GDM1 (cell line): ENCODE data around the gene DNAL1.
A peak's percentile ranks its signal among the peaks of the same experiment; 100 is the strongest.
"Not testable (repeated sequence)": the region's sequence is repeated elsewhere in the genome, so short reads cannot be mapped to it uniquely, and the experiment has no call there.

Experiments used
- DNase-seq: peaks from one replicate; lab custom pipeline; 2025; lab: John Stamatoyannopoulos, UW

DNAL1 gene

DNA sequence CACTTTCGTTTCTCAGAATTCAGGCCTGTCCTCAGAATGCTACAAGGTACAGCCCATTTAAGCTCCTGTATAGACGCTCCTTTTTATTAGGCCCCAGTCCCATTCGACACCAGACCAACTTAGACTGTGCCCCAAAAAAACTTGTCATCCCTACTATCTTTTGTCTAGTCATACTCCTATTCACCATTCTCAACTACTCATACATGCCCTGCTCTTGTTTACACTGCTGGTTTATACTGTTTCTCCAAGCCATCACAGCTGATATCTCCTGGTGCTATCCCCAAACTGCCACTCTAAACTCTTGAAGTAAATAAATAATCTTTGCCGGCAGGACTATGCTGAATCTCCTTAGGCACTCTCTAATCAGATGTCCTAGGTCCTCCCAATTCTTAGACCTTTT lies 63.3 kb downstream of the DNAL1 start:
- DNase-seq, result not testable (repeated sequence)

DNA sequence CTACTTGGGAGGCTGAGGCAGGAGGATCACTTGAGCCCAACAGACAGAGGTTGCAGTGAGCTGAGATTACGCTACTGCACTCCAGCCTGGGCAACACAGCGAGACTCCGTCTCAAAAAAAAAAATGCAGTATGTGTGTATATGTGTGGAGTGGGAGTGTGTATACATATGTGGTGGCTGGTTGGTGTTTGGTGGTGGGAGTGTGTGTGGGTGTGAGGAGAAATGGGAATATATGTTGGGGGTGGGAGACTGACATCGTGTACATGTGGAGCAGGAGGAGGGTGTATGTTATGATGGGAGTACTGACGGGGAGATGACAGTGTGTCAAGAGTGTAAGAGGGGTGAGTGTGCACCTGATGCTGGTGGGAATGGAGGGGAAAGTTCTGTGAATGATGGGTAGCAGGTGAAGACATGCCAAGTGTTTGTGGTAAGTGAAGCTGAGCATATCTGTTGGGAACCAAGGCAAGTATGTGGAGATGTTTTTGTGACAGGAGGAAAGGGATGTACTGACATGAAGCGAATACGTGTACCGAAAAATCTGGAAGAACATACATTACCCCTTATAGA lies 65.2 kb downstream of the DNAL1 start:
- no peak for DNase-seq

DNA sequence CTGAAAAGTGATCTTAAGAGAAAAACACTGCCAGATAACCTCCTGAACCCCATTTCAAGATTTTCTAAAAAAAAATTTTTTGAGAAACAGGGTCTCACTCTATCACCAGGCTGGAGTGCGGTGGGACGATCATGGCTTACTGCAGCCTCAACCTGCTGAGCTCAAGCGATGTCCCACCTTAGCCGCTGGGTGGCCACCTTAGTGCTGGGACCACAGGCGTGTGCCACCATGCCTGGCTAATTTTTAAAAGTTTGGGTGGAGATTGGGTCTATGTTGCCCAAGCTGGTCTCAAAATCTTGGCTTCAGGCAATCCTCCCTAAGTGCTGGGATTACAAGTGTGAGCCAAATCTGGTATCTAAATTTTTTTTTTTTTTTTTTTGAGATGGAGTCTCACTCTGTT lies 66.0 kb downstream of the DNAL1 start:
- no peak for DNase-seq

DNA sequence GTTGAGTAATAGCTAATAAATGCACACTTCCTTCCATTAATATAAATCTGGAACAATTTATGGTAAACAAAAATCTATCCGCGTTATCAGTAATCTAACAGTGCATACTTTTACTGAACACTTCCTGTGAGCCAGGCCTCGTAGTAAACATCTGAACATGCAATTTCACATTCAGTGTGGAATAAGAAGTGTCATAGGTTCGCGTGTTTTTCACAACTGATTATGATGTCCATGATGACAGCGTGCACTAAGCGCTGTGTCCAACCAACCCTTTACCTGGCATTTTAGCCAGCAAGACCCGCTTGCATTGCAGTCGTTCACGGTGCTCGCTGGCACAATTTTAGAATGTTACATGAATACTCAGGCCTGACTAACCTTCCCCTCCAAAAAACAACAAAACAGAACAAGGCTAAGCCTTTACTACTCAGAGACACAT lies 67.3 kb downstream of the DNAL1 start:
- DNase-seq, result no peak

DNA sequence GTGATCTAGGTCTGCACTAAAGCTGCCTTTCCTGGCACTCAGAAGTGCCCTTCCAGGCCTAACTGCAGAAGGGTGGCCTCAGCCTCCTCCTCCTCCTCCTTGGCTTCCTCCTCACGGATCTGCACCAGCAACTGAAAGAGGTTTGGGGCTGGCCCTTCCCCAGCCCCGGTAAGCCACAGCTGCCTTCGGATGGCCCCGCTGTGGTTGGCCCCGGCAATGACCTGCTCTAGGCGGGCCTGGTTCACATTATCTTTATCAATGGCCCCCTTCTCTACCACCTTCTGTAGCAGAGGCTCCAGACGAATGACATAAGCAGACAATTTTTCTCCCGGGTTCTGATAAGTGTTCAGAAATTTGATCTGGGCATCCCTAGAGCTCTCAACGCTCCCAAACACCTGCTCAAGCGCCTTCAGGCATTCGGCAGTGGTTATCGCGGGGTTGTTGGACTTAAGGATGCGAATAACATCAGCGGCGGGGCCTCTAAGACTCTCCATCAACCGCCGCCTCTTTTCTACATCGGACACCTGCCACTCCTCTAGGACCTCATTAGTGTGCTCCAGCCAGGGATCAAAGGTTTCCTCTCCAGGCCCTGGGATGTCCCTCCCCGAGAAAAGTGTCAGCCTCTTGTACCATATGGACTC lies 67.9 kb downstream of the DNAL1 start:
- no peak for DNase-seq

DNA sequence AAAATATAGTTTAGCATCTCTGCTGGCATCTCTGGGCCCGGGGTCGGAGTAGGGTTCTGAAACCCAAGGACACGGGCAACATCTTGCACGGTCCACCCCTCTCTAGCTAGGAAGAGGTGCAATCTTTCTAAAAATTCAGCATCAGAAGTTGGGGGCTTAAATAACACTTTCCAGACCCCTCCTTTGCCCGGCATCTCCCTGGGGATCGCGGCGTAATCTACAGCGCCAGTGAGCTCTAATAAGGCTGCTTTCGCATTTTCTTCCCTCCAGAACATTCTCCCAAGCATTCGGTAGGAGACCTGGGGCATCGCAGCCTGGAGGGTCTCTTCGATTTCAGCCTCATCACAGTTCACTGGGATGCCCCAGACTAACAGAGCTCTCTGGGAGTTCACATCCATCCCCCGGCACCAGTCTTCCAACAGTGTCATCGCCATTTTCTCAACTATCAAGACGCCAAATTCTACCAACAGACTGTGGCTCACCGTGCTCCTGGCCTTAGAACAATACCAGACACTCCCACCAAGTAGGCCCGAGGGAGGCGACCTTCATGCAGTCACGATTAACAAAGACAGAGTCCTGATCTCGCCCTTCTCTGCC lies 68.5 kb downstream of the DNAL1 start:
- DNase-seq, result no peak

DNA sequence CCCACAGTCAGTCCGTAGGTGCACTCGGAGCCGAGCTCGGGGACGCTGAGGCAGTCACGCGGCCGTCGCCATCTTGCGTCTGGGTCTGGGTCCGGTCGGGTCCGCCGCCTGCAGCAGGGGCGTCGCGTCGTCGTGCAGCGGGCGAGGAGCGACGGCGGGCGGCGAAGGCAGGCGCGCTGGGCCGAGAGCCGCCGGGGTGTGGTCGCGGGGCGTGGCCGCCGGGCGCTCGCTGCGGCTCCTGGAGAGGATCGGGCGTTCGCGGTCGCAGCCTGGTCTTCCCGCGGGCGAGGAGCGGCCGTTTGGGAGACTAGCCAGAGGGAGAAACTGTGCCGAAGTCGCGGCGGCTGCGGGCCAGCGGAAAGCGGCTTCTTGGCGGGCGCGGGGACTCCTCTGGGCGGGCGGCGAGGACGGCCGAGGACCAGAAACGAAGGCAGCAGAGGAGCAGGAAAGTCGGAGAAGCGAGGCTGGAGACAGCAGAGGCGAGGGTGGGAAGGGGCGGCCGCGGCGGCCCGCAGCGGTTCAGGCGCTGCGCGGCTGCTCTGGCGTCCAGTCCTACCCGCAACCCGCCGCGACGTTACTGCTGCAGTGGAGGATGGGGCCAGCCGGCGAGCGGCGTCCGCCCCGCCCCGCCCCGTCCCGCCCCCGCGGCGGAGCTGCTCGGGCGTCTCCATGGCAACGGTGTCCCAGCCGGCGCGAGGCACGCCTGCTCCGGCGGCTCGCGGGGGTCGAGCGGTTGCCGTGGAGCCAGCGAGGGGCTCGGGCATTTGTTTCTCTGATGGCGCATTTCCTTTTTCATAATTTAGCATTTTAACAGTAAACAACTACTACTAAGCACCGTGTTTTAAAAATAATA lies 69.2 kb downstream of the DNAL1 start, which contains the start of gene PNMA1:
Gene PNMA1 (minus strand): TSS at position 582 of the 853 bp plus-strand sequence. CDS start 745 bp downstream, outside the sequence.
- DNase-seq, result peak; percentile 74

DNA sequence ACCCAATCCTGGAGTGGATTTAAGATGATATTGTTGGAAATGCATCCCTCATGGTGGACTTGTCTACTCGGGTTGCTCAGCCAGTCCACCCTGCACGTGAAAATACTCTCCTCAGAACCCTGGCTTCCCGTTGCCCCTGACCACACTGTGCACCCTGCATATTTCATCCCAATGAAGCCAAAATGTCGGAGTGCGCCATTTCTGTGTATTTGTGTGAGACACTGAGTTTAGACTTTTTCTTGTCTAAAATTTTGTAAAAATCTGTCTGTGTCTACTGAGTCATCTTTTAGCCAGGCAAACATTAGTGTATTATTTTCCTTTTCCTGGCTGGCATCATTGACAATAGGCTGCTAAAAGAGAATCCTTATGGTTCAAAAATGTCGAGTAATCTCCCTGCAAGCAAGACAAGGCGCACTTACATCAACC lies 69.9 kb downstream of the DNAL1 start:
- DNase-seq, result no peak

DNA sequence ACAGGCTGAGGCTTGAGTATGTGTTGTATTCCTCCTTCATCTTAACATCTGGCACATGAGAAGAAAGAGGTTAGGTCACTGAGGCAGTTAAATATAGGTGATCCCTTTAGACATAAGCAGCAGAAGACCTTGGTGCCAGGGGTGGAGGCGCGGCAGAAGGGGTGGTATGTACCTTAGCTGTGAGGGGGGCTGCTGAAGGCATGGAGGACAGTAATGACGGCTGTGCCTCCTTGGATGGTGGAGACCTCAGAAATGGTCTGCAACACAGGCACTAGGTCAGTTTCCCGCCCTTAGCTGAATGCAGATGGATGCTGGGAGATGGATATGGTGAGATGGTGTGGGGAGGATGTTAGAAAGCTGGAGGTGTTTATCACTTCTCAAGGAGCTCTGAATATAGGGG lies 70.9 kb downstream of the DNAL1 start:
- no peak for DNase-seq

DNA sequence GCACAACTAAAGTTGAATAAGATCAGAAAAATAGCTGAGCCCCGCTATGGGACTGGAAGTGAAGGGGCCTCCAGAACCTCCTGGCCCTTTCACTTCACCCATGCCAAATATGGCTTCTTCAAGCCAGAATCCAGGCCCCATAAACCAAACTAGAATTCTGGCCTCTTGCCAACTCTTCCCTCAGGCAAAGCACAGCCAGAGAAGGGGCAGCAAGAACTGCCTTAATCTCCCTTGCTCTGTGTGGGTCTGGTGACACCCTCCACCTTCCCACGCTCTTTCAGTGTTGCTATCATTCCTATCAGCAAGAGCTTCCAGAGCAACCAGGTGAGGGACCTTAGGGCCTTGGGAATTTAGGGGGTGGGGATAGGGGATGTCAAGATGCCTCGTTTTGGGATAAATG lies 72.5 kb downstream of the DNAL1 start:
- DNase-seq, result no peak

DNA sequence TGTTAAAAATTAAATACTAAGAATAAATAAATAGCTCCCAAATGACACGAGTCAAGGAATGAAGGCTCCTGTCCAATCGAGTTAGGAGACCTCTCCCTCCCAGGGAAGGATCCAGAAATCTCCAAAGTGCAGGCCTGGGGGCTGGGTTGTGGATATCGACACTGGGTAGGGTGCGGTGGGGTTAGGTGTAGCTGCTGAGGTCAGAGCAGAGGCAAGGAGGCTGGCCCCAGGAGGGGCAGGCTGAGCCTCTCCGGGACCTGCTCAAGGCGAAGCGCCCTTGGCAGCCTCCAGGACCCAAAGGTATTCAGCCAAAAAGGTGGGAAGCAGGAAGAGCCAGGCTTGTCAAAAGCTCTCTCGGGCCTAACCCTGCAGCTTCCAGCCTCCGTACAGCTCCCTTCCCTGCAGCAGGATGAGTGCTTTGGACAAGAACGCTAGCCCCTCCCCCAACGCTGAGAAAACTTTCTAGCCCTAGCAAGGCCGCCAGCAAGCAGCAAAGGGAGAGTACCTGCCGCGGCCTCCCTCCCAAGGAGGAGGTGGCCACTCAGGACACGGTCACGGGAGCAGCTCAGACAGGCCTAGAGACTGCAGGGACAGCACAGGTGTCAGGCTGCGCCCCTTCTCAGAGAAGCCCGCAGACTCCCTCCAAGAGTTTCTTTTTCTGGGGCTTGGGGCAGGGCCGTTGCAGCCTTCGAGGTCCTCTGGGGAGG lies 73.1 kb downstream of the DNAL1 start:
- no peak for DNase-seq

DNA sequence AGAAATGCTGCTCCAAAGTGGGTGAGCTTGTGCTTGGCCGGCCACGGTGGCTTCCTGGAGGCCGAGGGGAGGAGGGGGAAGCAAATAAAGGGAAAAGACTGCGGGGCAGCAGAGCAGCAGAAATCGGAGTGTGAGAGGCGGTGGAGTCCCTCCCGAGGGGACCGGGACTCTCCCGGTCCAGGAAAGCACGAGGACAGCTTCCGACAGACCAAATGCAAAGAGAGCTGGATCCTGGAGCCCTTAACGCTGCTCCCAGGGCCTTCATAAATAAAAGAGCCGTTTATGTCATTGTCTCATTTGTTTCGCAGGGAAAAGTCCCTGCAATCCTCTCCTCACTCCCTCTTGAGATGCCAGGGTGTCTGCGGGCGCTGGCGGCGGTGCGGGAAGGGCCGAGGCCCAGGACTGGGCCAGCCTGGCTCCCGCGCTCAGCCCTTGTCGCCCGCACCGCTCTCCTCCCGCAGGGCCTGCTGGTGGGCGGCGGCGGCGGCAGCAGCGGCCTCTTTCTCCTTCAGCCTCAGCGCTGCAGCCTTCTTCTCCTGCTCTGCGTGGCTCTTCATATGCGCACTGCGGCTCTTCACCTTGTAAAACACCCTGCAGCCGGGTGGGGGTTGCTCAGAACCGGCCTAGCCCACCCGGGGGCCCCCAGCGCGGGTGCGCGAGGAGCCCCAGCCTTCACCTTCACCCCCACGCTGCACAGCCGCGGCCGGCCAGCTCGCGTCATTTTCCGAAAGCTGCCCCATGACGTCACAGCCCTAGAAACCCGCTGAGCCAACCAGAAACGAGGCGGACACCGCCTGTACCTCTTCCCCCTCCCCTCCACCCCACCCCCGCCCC lies 73.8 kb downstream of the DNAL1 start:
- DNase-seq, result no peak

DNA sequence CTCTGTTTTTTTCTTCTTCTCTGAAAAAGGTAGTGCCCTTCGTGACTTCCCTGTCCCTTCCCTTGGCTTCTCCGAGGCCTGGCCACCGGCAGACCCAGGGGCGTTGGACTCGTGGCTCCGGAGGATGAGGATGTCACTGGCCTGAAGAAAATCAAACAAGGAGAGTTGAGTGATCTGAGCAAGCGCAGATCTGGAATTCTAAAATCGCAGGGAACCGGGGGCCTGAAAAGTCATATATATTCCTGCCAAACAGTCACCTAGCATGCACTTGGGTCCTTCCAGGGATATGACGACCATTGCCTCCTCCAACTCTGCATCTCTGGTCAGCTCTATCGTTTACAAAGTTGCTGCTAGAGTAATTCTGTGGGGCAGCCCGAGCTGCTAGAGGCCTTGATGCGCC lies 74.6 kb downstream of the DNAL1 start:
- no peak for DNase-seq

DNA sequence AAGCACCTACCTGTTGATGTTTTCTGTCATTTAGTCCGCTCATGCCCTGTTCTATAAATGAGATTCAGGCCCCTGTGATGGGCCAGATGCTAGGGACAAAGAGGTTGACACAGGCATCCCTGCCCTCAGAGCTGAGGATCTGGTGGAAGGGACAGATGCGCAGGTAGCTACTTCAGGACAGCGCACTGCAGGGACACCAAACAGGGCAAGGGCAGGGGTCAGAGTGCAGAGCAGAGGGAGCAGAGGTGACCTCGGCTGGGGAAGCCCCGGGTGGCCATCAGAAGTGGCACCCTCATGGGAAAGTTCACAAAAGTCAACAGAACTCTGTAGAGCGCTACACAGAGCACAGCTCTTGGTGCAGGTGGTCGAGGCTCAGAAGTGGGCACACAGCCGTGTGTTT lies 75.0 kb downstream of the DNAL1 start:
- no peak for DNase-seq

DNA sequence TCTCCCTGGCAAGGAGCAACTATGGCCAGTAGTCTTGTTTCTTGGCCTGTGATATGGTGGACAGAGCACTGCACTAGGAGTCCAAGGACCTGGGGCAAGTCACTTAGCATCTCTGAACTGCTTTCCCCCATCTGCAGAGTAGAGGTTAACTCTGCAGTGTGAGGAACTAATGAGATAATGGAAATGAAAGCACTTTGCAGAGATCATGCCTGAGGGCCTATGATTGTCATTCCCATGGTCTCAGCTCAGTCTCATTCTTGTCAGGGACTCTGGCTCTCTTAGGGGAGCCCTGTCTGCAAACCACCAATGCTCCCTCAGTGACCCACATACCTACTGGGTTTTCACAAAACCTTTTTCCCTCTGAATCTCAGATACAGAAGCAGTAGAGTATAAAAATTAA lies 75.8 kb downstream of the DNAL1 start:
- no peak for DNase-seq

DNA sequence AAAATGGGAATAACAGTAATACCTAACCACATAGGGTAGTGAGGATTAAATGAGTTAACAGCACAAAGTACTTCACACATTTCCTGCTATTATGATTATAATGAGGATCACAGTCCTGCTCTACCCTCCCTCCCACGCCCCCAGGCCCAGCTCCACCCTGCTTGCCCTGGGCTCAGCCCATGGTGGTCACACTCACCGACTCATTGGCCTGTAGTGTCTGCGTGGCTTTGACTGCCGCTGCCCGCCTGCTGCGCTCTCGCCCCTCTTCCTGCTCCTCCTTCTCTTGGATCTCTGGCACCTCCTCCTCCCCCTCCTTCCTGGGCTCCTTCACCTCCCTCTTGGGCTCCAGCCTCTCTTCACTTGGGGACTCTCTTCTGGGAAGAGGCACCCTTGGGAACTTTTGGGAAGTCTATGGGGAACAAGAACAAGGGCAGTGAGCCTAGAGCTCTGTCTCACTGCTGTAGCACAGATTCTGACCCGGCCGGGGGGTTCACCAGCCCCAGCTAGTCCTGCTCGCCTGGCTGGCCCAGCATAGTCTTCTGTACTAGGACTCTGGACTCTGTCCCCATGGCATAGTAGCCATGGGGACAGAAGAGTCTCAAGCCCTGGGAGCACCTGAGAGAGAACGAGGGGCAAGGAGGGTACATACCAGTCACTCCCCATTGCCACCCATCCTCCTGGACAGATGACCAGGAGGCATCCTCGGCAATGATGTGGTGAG lies 76.5 kb downstream of the DNAL1 start:
- DNase-seq, result no peak

DNA sequence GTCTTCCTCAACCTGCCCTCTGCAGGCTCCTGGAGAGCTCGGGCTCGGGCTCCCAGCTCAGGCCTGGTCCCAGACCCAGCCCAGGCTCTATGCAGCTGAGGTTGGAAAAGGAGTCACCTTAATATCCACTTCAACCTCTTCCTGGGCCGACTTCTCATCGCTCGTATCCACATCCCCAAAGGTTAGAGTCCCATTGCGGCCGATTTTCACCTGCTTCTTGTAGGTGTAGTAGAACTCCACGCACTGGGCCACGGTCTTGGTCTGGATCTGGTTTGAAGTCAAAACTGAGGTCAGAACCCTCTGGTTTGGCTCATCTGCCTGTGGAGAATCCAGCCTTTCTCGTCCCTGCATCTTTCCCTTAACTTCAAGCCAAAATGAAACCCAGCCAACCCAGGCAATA lies 77.8 kb downstream of the DNAL1 start:
- no peak for DNase-seq

DNA sequence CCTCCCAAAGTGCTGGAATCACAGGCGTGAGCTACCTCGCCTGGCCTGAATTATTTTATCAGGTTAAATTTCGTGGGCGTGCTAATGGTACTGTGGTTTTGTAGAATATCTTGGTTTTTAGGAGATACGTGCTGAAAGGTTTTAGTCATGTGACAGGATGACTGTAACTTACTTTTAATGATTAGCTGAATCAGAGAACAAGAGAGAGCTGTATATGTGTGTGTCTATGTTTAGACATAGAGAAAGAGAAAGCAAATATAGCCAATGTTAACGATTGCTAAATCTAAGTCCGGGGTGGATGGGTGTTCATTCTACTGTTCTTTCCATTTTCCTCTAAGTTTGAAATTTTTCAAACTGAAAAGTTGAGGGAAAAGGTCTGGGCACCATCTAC lies 78.6 kb downstream of the DNAL1 start:
- DNase-seq, result no peak

DNA sequence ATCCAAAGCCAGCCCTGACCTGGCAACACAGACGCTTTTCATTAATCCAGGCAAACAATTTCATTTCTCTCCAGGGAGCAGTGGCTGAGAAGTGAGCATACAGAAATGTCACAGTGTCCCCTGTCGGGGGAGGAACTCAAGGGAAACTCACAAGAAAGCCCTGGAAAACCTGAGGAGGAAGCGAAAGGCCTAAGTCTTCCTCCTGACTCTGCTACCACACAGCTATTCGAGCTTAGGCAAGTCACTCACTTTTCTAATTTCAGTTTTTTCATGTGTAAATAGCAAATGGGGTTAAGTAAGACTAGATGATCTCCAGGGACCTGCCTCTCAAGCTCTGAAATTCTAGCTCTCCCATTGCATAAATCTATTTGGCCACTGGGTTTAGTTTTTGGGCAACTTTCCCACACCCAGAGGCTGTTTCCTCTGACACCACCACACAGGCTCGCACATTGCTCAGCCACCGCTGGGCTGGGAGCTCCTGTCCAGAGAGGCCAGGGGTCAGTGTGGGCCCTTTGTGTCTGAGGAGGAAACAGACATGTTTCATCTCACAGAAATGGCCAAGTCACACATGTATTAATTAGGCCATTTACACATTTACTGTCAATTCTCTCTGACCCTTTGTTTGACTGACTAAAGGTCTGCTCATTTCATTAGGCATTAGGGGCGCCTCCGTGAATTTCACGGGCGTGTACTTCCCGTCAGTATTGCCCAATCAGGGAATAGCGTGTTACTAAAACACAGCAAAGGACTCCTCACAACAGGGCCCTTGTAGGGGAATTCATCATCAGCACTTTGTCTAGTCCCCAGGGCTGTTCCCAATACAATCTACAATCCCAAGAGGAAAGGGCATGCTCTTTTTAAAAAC lies 79.2 kb downstream of the DNAL1 start:
- DNase-seq, result no peak

DNA sequence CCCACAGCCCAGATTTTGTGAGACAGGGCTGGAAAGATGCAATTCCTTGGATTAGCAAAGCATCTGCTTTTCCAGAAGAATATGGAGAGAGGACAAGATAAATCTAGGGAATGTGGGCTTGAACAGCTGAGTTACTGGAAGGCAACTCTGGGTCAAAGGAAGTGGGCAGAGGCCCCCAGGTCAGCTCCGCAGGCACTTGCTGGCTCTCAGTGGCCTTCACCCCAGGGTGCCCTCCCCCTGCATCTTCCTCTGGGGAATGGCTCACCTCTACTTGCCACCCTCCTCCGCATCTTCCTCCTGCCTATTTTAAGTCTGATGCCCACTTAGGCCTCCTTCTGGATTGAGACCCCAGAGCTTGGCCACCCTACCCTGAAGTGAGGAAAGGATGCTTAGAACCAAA lies 79.9 kb downstream of the DNAL1 start:
- DNase-seq, result no peak
